Astrocyte (in vitro differentiated cells and primary cell): ENCODE measurements around the gene FNDC3A. TPM values are rescaled to one million over a fixed set of nuclear protein-coding genes. Genes with fewer than 3 reads are reported as not detected.

Source experiments
- DNase-seq: peaks from one replicate; pipeline ENCODE4 v3.0.0-alpha.2; 2010; ENCODE audit warnings: low read depth
- FAIRE-seq: peaks from 2 replicates; lab custom pipeline; 2011; peaks lifted over from hg19 to GRCh38; lab: Jason Lieb, UNC
- H2AFZ ChIP-seq: 2 replicates; pipeline ENCODE4 v1.6.0; 2012; ENCODE audit warnings: low read depth, low read length, inconsistent platforms
- H3K27ac ChIP-seq: 2 replicates; pipeline ENCODE4 v1.5.1; 2011; ENCODE audit warnings: low read depth, low read length, inconsistent platforms
- H3K27me3 ChIP-seq: 2 replicates; pipeline ENCODE4 v1.6.0; 2011; ENCODE audit warnings: low read length, inconsistent platforms; ENCODE audit not compliant: insufficient read depth
- H3K36me3 ChIP-seq: 2 replicates; pipeline ENCODE4 v1.5.1; 2011; ENCODE audit warnings: low read length, inconsistent platforms; ENCODE audit not compliant: insufficient read depth
- H3K4me1 ChIP-seq: 2 replicates; pipeline ENCODE4 v1.5.1; 2011; ENCODE audit warnings: low read length, inconsistent platforms; ENCODE audit not compliant: insufficient read depth
- H3K4me2 ChIP-seq: 2 replicates; pipeline ENCODE4 v1.6.0; 2012; ENCODE audit warnings: low read length, inconsistent platforms
- H3K4me3 ChIP-seq: 2 replicates; pipeline ENCODE4 v1.5.1; 2011; ENCODE audit warnings: low read depth, mild to moderate bottlenecking, low read length, inconsistent platforms; ENCODE audit not compliant: insufficient read depth
- H3K79me2 ChIP-seq: 2 replicates; pipeline ENCODE4 v1.6.0; 2012; ENCODE audit warnings: mild to moderate bottlenecking, low read length, inconsistent platforms; ENCODE audit not compliant: insufficient read depth
- H3K9ac ChIP-seq: 2 replicates; pipeline ENCODE4 v1.6.0; 2012; ENCODE audit warnings: mild to moderate bottlenecking, low read length, inconsistent platforms
- H3K9me3 ChIP-seq: 2 replicates; pipeline ENCODE4 v1.5.1; 2012; ENCODE audit warnings: low read depth, mild to moderate bottlenecking, low read length, inconsistent platforms; ENCODE audit not compliant: insufficient read depth
- H4K20me1 ChIP-seq: 2 replicates; pipeline ENCODE4 v1.6.0; 2012; ENCODE audit warnings: low read length, inconsistent platforms; ENCODE audit not compliant: insufficient read depth
- H3K27ac Mint-ChIP-seq: one replicate; pipeline ENCODE4 v1.8.0; 2021; ENCODE audit warnings: mild to moderate bottlenecking, mixed read lengths; ENCODE audit not compliant: unreplicated experiment
- H3K27me3 Mint-ChIP-seq: one replicate; pipeline ENCODE4 v1.8.0; 2021; ENCODE audit warnings: low read depth, mixed read lengths; ENCODE audit not compliant: unreplicated experiment
- H3K36me3 Mint-ChIP-seq: one replicate; pipeline ENCODE4 v1.8.0; 2021; ENCODE audit warnings: low read depth, mixed read lengths; ENCODE audit not compliant: unreplicated experiment
- H3K4me1 Mint-ChIP-seq: one replicate; pipeline ENCODE4 v1.8.0; 2021; ENCODE audit warnings: low read depth, mixed read lengths; ENCODE audit not compliant: unreplicated experiment
- H3K4me3 Mint-ChIP-seq: one replicate; pipeline ENCODE4 v1.8.0; 2021; ENCODE audit warnings: mild to moderate bottlenecking, moderate library complexity, mixed read lengths; ENCODE audit not compliant: unreplicated experiment
- H3K9me3 Mint-ChIP-seq: one replicate; pipeline ENCODE4 v1.8.0; 2021; ENCODE audit warnings: mild to moderate bottlenecking, mixed read lengths; ENCODE audit not compliant: unreplicated experiment
- CTCF ChIP-seq: IDR thresholded peaks from 2 replicates; pipeline ENCODE4 v1.5.1; 2011; ENCODE audit warnings: low read depth, mild to moderate bottlenecking, inconsistent platforms, low read length, moderate library complexity; ENCODE audit not compliant: insufficient read depth
- EZH2 ChIP-seq: IDR thresholded peaks from 2 replicates; pipeline ENCODE4 v1.6.1; 2012; ENCODE audit warnings: mild to moderate bottlenecking, low read length, inconsistent platforms; ENCODE audit not compliant: insufficient read depth
- total RNA-seq: library from RNA; stranded (reverse); gene quantifications from 2 replicates; pipeline ENCODE4 v1.2.1, GENCODE V29; 2021

The FNDC3A gene
- total RNA-seq, 1 donor from 2014 or later: 82.6 TPM

- H3K4me3 ChIP-seq: no peak overlapping the region
- Mint-ChIP-seq H3K9me3 (peaks cover 5% of the 10 kb centered on the region), H3K27ac (no peak overlapping the region), H3K27me3 (peaks cover 46% of the 10 kb centered on the region), H3K4me3 (no peak overlapping the region), H3K4me1 (no peaks in the 10 kb centered on the region), H3K36me3 (peaks cover 9% of the 10 kb centered on the region)
- H3K4me1 ChIP-seq: peaks cover 4% of the 10 kb centered on the region
- H3K27ac ChIP-seq: no peak overlapping the region
- H3K9ac ChIP-seq: no peak overlapping the region
- no peaks in the 10 kb centered on the region for H3K79me2 ChIP-seq
- H3K9me3 ChIP-seq: peaks cover 3% of the 10 kb centered on the region
- no peak for TF ChIP-seq CTCF
- TF ChIP-seq EZH2: no peak
- no peaks in the 10 kb centered on the region for H3K36me3 ChIP-seq
- H2AFZ ChIP-seq: no peak overlapping the region
- no peaks in the 10 kb centered on the region for H4K20me1 ChIP-seq
- H3K27me3 ChIP-seq: peaks cover 51% of the 10 kb centered on the region
- H3K4me2 ChIP-seq: no peak overlapping the region
- DNase-seq (no peak), FAIRE-seq (no peak)
Measured at GRCh38 chr13:49225223-49226042, 249.7 kb downstream of the FNDC3A start.

- Histone ChIP-seq H3K4me2 (no peak overlapping the region), H3K36me3 (no peaks in the 10 kb centered on the region), H3K9me3 (no peaks in the 10 kb centered on the region), H3K79me2 (no peaks in the 10 kb centered on the region), H3K4me3 (no peak overlapping the region), H4K20me1 (no peaks in the 10 kb centered on the region), H3K9ac (no peak overlapping the region), H3K4me1 (no peaks in the 10 kb centered on the region), H2AFZ (no peak overlapping the region), H3K27ac (no peak overlapping the region), H3K27me3 (peaks cover 40% of the 10 kb centered on the region)
- Mint-ChIP-seq H3K9me3 (peaks cover under 1% of the 10 kb centered on the region), H3K36me3 (peaks cover 9% of the 10 kb centered on the region), H3K27ac (no peak overlapping the region), H3K4me1 (no peaks in the 10 kb centered on the region), H3K27me3 (peaks cover 41% of the 10 kb centered on the region), H3K4me3 (no peak overlapping the region)
- no peak for FAIRE-seq
- no peak for DNase-seq
- no peak for TF ChIP-seq CTCF
Measured at GRCh38 chr13:49226613-49227012, 250.9 kb downstream of the FNDC3A start.

- H3K36me3 ChIP-seq: no peaks in the 10 kb centered on the region
- no peak overlapping the region for H3K4me3 ChIP-seq
- H3K9me3 Mint-ChIP-seq: no peaks in the 10 kb centered on the region
- H3K79me2 ChIP-seq: no peaks in the 10 kb centered on the region
- H3K4me3 Mint-ChIP-seq: no peak overlapping the region
- H3K9me3 ChIP-seq: no peaks in the 10 kb centered on the region
- no peaks in the 10 kb centered on the region for H4K20me1 ChIP-seq
- H3K27ac Mint-ChIP-seq: no peak overlapping the region
- FAIRE-seq (no peak), DNase-seq (no peak)
- no peak overlapping the region for H2AFZ ChIP-seq
- TF ChIP-seq CTCF (no peak), EZH2 (no peak)
- no peak overlapping the region for H3K9ac ChIP-seq
- H3K27me3 ChIP-seq: peaks cover 3% of the 10 kb centered on the region
- peaks cover 7% of the 10 kb centered on the region for H3K4me1 Mint-ChIP-seq
- H3K27ac ChIP-seq: no peak overlapping the region
- H3K4me1 ChIP-seq: no peaks in the 10 kb centered on the region
- H3K36me3 Mint-ChIP-seq: no peaks in the 10 kb centered on the region
- no peaks in the 10 kb centered on the region for H3K27me3 Mint-ChIP-seq
- no peak overlapping the region for H3K4me2 ChIP-seq
Measured at GRCh38 chr13:49234741-49235140, 259.0 kb downstream of the FNDC3A start.
